Esophagus muscularis mucosa (tissue), 4 donors: Measurements from ENCODE around the gene TINCR. TPM values are rescaled to one million over a fixed set of nuclear protein-coding genes. Genes with fewer than 3 reads are reported as not detected.

ENCODE experiments used
- DNase-seq: peaks from one replicate; pipeline ENCODE4 v3.0.0-alpha.2; 2017; ENCODE audit errors: extremely low spot score
- H3K27ac ChIP-seq, 4 donors: fragments of 200-600 bp; sonication (generic); replicated peaks in 1 of 4; 1 replicate in 3 of 4; 2 replicates in 1 of 4; pipeline ENCODE4 v1.5.1; 2016 to 2019; ENCODE audit warnings: mild to moderate bottlenecking in 1 of 4
- H3K27me3 ChIP-seq, 4 donors: fragments of 200-600 bp; sonication (generic); one replicate each; pipeline versions ENCODE4 v1.5.1 to v1.6.0; 2016 to 2019
- H3K36me3 ChIP-seq, 4 donors: fragments of 200-600 bp; sonication (generic); one replicate each; pipeline ENCODE4 v1.5.1; 2016 to 2019
- H3K4me1 ChIP-seq, 4 donors: fragments of 200-600 bp; sonication (generic); one replicate each; pipeline ENCODE4 v1.5.1; 2016 to 2019
- H3K4me3 ChIP-seq, 4 donors: fragments of 200-600 bp; sonication (generic); 1 replicate in 2 of 4; 2 replicates in 2 of 4; pipeline ENCODE4 v1.5.1; 2016 to 2019; ENCODE audit warnings: mild to moderate bottlenecking in 4 of 4, moderate library complexity in 1 of 4
- H3K9me3 ChIP-seq, 4 donors: fragments of 200-600 bp; sonication (generic); 1 replicate in 3 of 4; 2 replicates in 1 of 4; pipeline ENCODE4 v1.5.1; 2016 to 2019
- CTCF ChIP-seq, 3 experiments: fragments of 200-600 bp in 2 of 3; fragments of 450-650 bp in 1 of 3; sonication (generic) in 2 of 3; IDR thresholded peaks; one replicate each; pipeline ENCODE4 v1.5.1; 2017 to 2019; ENCODE audit warnings: antibody characterized with exemption in 3 of 3, mild to moderate bottlenecking in 2 of 3, moderate library complexity in 1 of 3
- EP300 ChIP-seq: sonication (generic); formaldehyde crosslinking; IDR thresholded peaks from one replicate; pipeline ENCODE4 v1.6.1; 2017; ENCODE audit warnings: antibody characterized with exemption
- POLR2A ChIP-seq: fragments of 450-650 bp; IDR thresholded peaks from one replicate; pipeline ENCODE4 v1.6.1; 2017; ENCODE audit warnings: antibody characterized with exemption, moderate library complexity, mild to moderate bottlenecking, low read depth
- POLR2AphosphoS5 ChIP-seq, 2 donors: sonication (generic); formaldehyde crosslinking; IDR thresholded peaks; one replicate each; pipeline ENCODE4 v1.6.1; 2017; ENCODE audit warnings: antibody characterized with exemption in 2 of 2
- WGBS: methylation state at CpG from one replicate; pipeline ENCODE4 v1.1.5; 2018; 5-methylcytosine and 5-hydroxymethylcytosine counted together
- intact Hi-C: fragments of 100-400 bp; cut with DNase I; formaldehyde crosslinking; loops from one replicate; pipeline ENCODE4 v1.15.1; 2023
- total RNA-seq, 4 donors: library from RNA; depleted of rRNA; stranded (reverse); fragments of >200 nt; gene quantifications; one replicate each; pipeline versions ENCODE4 v1.1.0 to v1.2.1, GENCODE V29; 2016

Gene TINCR
- total RNA-seq, 4 donors from 2014 or later, result 0.17 to 2.9 (median 0.33) TPM; not detected in 1

DNA sequence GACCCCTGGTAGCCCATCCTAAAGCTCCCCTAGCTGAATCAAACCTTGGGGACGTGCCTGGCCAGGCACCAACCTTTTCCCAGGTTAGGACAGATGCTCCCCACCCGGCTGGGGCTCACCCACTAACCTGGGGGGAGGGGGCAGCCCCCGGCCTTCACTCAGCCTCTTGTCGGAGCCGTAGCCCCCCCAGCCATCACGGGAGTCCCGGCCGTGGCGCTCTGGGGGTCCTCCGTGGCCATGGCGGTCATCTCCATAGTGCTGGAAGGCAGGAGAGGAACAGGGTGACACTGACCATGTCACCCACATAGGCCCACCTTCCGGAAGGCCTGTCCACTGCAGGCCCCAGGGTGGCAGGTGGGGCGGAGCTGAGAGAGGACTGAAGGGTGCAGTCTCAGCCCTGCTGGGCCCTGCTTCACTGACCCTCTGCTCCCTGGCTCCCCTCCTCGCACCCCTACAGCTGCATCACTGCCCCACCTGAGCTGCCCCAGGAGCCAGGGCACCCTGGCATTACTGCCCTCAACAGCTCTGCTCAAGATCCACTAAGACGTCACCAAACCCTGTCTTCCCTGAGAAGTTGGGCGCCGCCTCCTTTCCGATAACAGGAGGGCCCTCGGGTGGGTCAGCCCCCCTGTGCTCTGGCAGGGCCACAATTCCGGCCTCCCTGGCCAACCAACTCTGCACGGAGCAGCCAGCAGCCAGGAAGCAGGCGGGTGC, 22.6 kb upstream of the TINCR start:
- WGBS, result 86% methylated on average over 12 of the region's 22 CpGs
- peaks cover 14 to 15% (median 15%) of the 10 kb centered on the region in 4 donors for H3K4me1 ChIP-seq
- intact Hi-C loops, result no loop called here

DNA sequence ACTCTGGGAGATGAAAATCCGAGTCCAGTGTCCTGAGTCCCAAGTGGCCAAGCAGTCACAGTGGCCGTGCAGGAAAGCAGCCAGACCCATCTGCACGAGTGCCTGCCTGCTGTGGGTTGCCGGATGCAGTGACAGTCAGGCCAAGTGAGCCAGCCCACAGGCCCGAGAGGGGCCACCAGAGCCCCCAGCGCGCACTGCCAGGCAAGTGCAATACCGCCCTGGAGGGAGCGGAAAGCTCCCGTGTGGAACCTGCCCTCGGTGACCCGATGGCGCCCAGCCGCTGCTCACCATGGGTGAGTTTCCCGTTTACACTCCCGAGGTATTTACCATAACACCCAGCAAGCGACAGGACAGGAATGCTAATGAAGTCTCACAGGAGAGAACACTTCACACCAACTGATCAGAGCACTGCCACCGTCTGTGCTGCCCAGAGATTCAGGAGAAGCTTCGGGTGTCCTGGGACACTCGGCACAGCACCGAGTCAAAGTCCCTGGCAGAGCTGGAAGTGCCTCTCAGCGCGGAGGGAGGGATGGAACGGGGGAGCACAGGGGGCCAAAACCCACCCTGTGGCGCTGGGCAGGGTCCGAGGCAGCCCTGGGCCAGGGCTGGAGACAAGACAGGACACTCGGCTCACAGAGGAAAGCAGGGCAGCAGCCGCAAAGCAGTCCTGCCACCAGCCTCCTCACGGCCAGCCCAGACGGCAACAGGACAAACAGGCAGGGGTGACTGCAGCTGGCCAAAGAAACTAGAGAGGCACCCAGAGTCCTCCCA, 21.3 kb upstream of the TINCR start:
- intact Hi-C loops, result no loop called here
- no peak for TF ChIP-seq CTCF (IDR thresholded peaks at IDR 0.05)
- no peak for TF ChIP-seq EP300
- no peak for TF ChIP-seq POLR2A
- TF ChIP-seq POLR2AphosphoS5 (IDR thresholded peaks at IDR 0.05), result no peak
- no peak overlapping the region for H3K4me3 ChIP-seq
- H3K27me3 ChIP-seq, result no peaks in the 10 kb centered on the region
- H3K9me3 ChIP-seq, result no peaks in the 10 kb centered on the region
- DNase-seq, result no peak
- H3K4me1 ChIP-seq, result peaks cover 16 to 19% (median 19%) of the 10 kb centered on the region in 4 donors
- H3K36me3 ChIP-seq, result peaks cover 68 to 88% (median 85%) of the 10 kb centered on the region in 4 donors
- no peak overlapping the region for H3K27ac ChIP-seq
- 76% methylated on average over 19 of the region's 30 CpGs for WGBS

More for the DNA sequence above, 22.6 kb upstream of the TINCR start:
- Histone ChIP-seq H3K36me3 (peaks cover 80 to 98% (median 95%) of the 10 kb centered on the region in 4 donors), H3K27ac (no peak overlapping the region), H3K9me3 (no peaks in the 10 kb centered on the region), H3K27me3 (no peaks in the 10 kb centered on the region), H3K4me3 (no peak overlapping the region)
- DNase-seq, result no peak
- no peak for TF ChIP-seq POLR2A

GRCh38 chr19:5588441-5588840, 20.7 kb upstream of the TINCR start:
- Histone ChIP-seq H3K27me3 (no peaks in the 10 kb centered on the region), H3K36me3 (peaks cover 61 to 87% (median 81%) of the 10 kb centered on the region in 4 donors), H3K27ac (no peak overlapping the region), H3K4me1 (peaks cover 16 to 19% (median 19%) of the 10 kb centered on the region in 4 donors), H3K9me3 (no peaks in the 10 kb centered on the region), H3K4me3 (no peak overlapping the region)
- intact Hi-C loops, result no loop called here
- DNase-seq, result no peak
- WGBS, result 85% methylated on average over 10 of the region's 10 CpGs
- TF ChIP-seq CTCF (IDR thresholded peaks at IDR 0.05), result no peak
- TF ChIP-seq EP300, result no peak
- TF ChIP-seq POLR2A, result no peak
- no peak for TF ChIP-seq POLR2AphosphoS5 (IDR thresholded peaks at IDR 0.05)

- H3K36me3 ChIP-seq, result peaks cover 53 to 85% (median 79%) of the 10 kb centered on the region in 4 donors
- WGBS, result 89% methylated on average over 19 of the region's 23 CpGs
- no peak for DNase-seq
Observed at GRCh38 chr19:5587661-5588060, 19.9 kb upstream of the TINCR start.

More at GRCh38 chr19:5587661-5588060, 19.9 kb upstream of the TINCR start:
- TF ChIP-seq EP300 (no peak), POLR2AphosphoS5 (IDR thresholded peaks at IDR 0.05) (no peak), CTCF (IDR thresholded peaks at IDR 0.05) (no peak), POLR2A (no peak)
- Histone ChIP-seq H3K9me3 (no peaks in the 10 kb centered on the region), H3K4me1 (peaks cover 16 to 19% (median 19%) of the 10 kb centered on the region in 4 donors), H3K27ac (no peak overlapping the region), H3K4me3 (no peak overlapping the region), H3K27me3 (no peaks in the 10 kb centered on the region)
- intact Hi-C loops, result no loop called here
